RKO (cell line): ENCODE results near the gene SEPTIN10.
"Not testable (repeated sequence)": the region's sequence is repeated elsewhere in the genome, so short reads cannot be mapped to it uniquely, and the experiment has no call there.

ENCODE experiments used
- DNase-seq: peaks from one replicate; pipeline ENCODE4 v3.0.0-alpha.2; 2016; ENCODE audit warnings: low spot score

SEPTIN10 gene

DNA sequence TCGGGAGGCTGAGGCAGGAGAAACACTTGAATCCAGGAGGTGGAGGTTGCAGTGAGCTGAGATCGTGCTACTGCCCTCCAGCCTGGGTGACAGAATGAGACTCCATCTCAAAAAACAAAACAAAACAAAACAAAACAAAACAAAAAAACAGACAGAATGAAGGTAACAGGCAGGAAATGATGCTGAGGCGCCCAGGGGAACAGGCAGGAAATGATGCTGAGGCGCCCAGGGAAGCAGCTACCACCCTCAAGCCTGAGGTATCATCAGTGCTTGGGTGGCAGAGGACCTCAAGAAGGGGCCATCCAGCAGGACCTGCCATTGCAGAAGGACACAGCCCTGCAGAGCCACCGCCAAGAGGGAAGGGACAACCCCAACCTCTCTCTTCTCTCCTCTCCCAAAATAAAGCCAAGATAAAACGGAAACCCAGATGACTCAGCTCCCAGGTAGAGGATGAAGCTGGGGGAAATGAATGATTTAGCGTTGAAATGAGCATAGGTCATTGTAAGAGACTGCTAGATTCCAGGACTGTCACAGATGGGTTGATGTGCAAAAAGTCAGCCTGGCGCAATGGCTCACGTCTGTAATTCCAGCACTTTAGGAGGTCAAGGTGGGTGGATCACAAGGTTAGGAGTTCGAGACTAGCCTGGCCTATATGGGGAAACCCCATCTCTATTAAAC lies 19.7 kb upstream of the SEPTIN10 start:
- no peak for DNase-seq

DNA sequence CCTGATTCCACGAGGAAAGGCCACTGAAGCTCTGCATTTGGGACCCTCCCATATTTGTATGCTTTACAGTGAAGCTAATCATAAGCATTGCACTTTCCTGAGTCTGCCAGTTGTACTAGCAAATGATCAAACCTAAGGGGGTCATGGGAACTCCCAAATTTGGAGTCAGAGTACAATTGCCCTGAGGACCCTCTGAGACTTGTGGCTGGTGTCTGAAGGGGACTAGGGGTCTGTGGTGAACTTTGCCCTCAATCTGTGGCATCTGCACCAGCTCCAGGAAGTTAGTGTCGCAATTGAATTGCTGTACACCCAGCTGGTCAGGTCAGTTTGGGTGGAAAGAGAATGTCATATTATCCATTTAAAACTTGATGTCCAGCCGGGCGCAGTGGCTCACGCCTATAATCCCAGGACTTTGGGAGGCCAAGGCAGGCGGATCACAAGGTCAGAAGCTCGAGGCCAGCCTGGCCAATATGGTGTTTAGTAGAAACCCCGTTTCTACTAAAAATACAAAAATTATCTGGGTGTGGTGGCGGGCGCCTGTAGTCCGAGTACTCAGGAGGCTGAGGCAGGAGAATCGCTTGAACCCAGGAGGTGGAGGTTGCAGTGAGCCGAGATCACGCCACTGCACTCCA lies 18.5 kb upstream of the SEPTIN10 start:
- DNase-seq: no peak

DNA sequence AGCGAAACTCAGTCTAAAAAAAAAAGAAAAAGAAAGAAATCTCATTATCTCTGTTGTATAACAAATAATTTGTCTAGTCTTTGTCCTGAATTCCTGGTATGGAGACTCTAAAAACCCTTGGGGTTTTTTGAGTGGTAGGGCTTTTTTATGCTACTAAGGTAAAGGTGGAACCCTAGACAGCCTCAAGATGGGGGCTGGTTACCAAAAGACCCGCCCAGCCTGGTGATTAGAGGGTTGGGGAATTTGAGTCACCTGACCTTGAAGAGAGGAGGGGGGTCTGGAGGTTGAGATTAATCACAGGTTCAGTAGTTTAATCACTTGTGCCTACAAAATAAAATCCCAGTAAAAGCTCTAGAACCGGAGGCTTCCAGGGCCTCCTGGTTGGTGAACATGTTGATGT lies 18.0 kb upstream of the SEPTIN10 start:
- no peak for DNase-seq

DNA sequence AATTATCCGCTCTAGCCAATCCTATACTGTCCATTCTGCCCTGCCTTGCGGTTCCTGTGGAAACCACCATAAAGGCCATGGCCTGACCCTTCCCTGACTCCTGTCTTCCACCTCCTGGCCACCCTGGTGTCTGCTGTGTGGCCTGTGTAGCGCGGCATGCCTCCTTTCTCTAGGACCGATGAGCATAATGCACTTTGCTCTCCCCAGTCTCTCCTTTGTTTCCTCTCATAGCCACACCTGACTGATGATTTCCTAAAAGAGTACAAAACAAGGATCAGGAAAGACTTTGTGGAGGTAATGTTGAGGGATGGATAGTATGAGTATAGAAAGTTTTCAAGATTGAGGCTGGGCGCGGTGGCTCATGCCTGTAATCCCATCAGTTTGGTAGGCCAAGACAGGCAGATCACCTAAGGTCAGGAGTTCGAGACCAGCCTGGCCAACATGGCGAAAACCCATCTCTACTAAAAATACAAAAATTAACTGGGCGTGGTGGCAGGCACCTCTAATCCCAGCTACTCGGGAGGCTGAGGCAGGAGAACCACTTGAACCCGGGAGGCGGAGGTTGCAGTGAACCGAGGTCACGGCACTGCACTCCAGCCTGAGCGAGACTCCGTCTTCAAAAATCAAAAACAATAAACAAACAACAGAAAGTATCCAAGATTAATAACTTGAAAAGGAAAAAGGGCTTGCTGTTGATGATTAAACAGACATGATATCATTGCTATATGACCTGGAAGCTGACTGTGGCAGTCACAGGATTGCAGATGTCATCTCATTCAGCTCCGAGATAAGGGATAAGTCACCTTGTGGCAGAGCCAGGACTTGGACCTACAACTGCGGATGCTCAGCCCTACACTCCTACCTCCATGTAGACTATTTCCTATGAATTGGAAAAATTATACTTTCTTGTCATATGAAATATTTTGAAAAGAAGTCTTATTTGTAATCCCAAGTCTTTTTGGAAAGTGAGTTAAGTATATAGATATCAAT lies 17.0 kb upstream of the SEPTIN10 start:
- no peak for DNase-seq

DNA sequence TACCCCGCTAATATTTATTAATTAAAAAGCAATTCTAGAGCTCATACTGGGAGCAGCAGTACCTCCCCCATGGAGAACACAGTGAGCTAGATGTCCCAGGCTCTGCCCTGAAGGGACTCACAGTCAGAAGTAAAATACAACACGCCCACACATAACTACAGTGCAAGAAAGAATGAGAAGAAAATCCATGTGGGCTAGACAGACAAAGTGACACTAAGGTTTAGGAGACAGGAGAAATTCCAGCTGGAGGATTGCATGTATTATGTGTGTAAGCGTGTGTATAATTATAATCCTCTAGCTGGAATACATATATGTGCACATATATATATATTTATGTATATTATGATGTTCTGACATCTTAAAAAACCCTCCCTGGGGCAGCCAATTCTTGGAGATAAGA lies 16.1 kb upstream of the SEPTIN10 start:
- DNase-seq: no peak

DNA sequence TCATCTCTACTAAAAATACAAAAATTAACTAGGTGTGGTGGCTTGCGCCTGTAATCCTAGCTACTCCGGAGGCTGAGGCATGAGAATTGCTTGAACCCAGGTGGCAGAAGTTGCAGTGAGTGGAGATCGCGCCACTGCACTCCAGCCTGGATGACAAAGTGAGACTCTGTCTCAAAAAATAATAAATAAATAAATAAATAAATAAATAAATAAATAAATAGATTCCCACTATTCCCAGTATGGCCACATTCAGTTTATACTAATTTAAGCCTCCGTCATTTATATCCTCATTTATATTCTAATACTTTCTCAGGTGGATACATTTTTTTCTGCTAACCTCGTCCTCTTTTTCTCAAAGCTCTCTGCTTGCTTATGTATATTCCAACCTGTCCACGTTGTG lies 14.6 kb upstream of the SEPTIN10 start:
- not testable (repeated sequence) for DNase-seq

DNA sequence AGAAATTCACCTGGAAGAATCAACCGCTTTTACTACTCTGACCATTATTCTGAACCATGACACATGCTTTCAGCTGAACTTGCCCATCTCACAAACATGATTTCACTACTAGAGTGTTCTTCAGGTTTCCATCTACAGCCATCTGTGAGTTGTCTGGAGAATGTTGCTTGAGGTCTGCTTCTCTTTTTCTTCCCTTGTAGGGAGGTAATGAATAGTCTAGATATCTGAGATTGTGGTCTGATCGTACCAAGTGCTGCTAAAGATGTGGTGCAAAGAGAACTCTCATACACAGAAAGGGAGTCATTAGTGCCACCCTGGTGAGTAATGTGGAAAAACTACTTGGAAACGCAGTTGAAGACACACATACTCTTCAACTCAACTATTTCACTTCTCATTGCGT lies 10.6 kb upstream of the SEPTIN10 start:
- no peak for DNase-seq

DNA sequence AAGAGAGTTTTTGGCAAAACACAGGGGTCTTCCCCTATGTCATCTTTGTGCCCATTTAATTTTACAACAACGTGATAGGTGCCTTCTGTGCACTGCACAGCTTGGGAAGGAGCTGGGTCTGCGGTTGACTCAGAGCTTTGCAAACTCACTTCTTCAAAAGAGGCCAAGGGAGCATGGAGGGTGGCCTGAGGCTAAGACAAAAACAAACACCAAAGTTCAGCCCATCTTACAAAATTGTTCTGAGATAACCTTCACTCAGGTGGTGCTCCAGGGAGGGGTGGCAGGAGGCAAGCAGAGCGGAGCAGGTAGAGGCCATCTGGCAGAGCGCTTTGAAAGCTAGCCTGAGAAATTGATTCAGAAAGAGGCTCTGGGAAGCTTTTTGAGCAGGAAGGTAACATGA lies 10.2 kb upstream of the SEPTIN10 start:
- DNase-seq: no peak

DNA sequence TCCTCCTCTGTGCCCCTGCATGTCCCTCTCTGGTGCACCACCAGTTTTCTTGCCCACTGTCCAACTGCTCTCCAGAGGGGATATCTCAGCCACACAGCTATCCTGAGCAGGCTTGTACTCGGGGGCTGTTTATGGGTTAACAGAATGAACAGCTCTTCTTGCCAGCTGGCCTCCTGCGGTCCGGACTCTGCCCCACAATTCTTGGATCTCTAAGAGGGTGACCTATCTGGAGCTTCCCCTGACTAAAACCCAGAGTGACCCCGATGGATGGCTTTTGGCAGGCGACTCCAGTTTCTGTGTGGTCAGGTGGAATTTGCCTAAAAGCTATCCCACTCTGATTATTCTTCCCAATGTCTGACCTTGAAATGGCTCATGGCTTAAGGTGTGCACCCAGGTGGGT lies 9.5 kb upstream of the SEPTIN10 start:
- no peak for DNase-seq

DNA sequence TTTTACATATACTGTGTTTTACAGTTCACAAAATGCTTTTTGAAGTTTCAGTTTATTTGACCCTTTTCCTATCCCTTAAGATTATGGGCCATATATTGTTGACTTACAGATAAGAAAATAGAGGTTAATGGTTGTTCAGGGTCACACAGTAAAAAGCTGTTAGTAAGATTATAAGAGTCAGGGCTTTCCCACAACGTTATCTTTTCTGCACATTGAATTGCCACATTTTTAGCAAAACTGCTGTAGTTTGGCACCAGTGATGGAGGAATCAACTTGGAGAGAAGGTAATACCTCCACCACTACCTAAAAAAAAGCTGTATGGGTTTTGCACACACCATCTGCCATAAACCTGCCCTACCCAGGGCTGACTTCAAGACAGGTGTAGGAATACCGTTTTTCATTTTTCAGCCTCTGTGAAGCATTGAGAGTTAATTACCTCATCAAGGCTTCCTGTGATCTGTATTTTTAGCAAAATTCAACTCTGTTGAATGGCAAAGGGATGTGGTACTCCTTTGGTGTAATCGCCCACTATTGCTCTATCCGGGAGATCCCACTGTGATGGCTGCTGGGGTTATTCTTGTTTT lies 5.4 kb upstream of the SEPTIN10 start:
- no peak for DNase-seq

DNA sequence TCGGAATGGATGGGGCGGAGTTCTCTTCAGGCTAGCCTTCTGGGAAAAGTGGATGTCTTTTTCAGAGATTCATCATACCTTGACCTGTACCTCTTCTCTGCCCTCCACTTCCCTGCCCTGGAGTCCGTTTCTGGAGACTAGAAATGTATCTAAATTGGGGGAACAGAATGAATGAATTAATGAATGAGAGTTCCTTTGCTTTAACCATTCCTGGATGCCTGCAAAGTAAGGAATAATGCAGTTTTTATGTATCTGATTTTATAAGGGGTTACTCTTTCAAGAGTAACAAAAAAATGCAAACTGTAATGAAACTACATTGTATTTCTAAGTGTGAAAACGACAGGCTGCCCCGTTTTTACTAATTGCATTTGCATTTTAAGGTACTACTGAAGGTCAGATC lies 2.4 kb upstream of the SEPTIN10 start:
- DNase-seq: no peak

DNA sequence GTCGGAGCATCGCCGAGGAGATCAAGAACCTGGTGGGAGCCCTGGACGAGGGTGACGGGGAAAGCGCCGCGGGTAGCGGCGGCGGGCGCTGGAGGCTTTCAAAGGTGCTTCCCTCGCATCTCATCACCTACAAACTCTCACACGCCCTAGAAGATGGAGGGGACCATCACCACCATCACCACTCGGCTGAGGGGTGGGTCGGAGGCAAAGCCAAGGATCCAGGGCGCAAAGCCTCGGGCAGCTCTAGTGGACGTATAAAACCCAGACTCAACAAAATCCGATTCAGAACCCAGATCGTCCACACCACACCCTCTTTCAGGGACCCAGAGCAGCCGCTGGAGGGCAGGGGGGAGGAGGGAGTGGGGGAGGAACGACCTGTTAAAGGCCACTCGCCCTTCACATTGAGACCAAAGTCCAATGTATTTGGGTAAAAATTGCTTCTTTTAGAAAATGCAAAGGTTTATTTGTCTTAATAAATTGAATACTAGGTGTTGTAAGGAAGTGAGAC lies 1.9 kb upstream of the SEPTIN10 start:
- peak; percentile 58 for DNase-seq

DNA sequence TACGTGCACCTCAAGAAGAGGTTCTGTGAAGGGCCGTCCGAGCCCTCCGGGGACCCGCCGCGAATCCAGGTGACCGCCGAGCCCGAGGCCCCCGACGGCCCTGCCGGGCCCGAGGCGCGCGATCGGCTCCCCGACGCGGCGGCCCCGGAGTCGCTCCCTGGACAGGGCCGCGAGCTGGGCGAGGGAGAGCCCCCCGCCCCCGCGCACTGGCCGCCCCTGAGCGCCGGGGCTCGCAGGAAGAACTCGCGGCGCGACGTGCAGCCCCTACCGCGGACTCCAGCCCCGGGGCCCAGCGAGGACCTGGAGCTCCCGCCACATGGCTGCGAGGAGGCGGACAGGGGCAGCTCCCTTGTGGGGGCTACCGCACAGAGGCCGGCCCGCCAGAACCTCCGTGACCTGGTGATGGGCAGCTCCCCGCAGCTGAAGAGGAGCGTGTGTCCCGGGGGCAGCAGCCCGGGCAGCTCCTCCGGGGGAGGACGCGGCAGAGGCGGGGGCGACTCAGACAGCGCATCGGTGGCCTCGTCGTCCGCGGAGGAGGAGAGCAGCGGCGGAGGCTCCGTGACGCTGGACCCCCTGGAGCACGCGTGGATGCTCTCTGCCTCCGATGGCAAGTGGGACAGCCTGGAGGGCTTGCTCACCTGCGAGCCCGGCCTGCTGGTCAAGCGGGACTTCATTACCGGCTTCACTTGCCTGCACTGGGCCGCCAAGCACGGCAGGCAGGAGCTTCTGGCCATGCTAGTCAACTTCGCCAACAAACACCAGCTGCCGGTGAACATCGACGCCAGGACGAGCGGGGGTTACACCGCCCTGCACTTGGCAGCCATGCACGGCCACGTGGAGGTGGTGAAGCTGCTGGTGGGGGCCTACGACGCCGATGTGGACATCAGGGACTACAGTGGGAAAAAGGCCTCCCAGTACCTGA lies 1.2 kb upstream of the SEPTIN10 start:
- DNase-seq: peak; percentile 38

DNA sequence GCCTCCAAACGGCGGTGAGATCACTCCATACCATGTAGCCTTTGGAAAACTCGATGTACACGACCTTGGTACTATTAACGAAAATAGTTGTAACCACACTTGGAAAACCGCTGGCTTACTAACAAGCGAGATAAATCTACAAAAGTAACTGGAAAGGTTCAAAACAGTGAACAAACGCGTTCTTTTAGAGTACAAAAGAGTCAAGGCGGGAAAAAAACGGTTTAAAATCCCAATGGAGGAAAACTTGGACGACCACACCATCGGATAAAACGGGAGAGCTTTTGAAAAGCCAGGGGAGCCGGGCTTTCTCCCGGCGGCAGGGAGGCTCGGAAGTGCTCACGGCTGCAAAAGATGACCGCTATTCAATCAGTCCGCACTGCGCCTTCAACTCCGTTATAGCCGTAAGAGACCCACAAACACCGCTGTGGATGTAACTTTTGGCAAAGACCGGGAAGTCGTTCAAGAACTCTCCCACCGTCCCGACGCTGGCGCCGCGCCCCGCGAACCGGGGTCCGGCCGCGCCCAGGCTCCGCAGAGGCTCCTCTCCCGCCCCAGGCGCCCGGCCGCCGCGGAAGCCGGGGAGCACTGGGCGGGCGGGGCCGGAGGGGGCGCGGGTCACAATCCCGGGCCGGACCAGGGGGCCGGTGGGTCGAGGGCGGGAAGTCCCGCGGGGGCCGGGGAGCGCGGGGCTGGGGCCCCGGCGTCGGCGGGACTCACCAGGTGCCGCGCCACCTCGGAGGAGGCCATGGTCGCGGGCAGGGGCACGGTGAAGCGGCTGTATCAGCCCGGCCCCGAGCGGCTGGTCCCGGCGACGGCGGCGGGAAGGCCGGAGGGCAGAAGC lies 465 bp downstream of the SEPTIN10 start:
- peak; percentile 70 for DNase-seq

DNA sequence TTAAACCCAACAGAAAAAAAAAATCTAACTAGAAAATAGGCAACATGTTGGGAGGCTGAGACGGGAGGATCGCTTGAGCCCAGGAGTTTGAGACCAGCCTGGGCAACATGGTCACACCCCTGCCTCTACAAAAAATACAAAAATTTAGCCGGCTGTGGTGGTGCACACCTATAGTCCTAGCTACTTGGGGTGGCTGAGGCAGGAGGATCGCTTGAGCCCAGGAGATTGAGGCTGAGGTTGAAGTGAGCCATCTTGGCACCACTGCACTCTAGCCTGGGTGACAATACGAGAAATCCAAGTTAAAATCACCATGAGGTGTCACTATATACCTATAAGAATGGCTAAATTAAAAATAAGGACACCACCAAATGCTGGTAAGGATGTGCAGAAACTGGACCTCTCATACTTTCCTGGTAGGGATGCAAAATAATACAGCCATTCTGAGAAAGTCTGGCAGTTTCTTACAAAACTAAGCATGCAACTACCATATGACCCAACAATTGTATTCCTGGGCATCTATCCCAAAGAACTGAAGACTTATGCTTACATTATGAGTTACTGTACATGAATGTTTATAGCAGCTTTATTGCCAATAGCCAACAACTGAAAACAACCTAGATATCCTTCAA lies 2.2 kb downstream of the SEPTIN10 start:
- peak; percentile 75 for DNase-seq

DNA sequence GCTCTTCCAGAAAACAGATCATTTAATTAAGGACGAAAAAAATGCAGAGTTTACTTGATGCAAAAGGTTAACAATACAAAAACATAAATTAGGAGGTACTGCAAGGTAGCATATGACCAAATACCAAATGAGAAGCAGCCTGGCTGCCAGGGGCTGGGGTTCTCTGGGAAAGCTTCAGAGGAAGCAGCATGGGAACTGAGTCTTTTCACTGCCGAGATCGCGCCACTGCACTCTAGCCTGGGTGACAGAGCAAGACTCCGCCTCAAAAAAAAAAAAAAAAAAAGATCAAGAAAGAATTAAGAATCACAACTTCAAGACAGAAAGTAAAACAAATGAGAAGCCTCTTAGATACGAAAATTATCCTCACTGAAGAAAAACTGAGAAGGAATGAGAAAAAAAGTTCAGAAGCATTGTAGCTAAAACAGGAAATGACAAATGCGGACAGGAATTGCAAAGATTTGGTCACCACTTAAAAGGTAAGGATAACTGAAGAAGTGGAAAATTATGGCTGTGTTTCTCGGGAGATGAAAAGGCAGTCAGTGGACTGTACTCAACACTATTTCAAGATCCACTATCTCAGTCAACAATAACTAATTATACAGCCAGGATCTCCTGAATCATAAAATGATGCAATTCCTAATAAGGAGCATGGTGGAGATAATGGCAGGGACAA lies 4.3 kb downstream of the SEPTIN10 start:
- peak; percentile 84 for DNase-seq

DNA sequence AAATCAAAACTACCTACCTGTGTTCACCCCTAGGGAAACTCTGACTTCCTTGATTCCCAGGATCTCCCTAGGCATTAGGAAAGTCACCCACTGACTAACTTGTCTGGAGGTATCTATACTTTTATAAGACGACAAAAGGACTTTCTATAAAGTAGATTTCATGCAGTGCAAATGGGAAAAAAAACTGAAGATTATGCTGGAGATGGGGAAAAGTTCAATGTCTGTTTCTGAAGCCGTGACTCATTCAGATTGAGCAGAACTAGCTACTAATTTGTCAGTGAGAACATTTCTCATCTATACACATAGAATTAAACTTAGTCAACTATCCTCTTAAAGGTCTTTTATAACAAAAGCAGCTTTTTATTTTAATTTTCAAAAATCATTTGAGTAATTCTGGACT lies 6.0 kb downstream of the SEPTIN10 start:
- DNase-seq: peak; percentile 26

DNA sequence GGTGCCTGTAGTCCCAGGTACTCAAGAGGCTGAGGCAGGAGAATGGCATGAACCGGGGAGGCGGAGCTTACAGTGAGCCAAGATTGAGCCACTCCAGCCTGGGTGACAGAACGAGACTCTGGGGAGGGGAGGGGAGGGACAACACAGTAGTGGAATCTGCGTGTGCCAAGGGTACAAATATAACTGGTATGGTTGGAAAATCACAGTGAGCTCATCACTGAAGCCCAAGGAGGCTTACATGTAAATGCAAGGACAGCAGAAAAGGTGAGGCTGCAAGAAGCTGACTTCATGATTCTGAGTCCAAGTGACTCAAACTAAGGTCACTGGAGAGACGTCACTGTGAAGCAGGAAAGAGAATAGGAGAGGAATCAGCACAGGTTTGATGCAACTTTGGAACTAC lies 9.2 kb downstream of the SEPTIN10 start:
- peak; percentile 93 for DNase-seq

DNA sequence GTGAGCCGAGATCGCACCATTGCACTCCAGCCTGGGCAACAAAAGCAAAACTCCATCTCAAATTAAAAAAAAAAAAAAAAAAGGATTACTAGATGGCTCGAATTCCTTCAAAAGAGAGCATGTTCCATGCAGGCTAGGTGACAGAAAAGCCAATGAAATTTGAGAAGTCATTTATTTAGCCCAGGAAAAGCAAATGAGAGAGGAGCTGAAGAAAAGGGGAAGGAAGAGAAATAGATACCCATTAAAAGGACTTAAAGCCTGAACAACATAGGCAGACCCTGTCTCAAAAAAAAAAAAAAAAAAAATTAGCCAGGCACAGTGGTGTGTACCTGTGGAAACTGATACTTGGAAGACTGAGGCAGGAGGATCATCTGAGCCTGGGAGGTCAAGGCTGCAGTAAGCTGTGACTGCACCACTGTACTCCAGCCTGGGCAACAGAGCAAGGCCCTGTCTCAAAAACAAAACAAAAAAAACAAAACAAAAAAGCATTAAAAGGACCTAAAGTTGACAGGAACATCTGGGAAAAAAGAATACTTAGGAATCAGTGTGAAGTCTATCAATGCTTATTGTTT lies 11.1 kb downstream of the SEPTIN10 start:
- no peak for DNase-seq
